ENCODE measurements around the gene NIPA2.

GRCh38 chr15:22794063-22794462 is 44.4 kb upstream of the NIPA2 start:
- no peak for TF ChIP-seq EZH2 (IDR thresholded peaks at IDR 0.05; ENCODE audit: insufficient read depth, low read length)
- TF ChIP-seq, protein P1, sequence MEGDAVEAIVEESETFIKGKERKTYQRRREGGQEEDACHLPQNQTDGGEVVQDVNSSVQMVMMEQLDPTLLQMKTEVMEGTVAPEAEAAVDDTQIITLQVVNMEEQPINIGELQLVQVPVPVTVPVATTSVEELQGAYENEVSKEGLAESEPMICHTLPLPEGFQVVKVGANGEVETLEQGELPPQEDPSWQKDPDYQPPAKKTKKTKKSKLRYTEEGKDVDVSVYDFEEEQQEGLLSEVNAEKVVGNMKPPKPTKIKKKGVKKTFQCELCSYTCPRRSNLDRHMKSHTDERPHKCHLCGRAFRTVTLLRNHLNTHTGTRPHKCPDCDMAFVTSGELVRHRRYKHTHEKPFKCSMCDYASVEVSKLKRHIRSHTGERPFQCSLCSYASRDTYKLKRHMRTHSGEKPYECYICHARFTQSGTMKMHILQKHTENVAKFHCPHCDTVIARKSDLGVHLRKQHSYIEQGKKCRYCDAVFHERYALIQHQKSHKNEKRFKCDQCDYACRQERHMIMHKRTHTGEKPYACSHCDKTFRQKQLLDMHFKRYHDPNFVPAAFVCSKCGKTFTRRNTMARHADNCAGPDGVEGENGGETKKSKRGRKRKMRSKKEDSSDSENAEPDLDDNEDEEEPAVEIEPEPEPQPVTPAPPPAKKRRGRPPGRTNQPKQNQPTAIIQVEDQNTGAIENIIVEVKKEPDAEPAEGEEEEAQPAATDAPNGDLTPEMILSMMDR (IDR thresholded peaks at IDR 0.05; ENCODE audit: insufficient read depth, low read depth, low read length): no peak

Measured in astrocyte (in vitro differentiated cells and primary cell).